ENCODE measurements around the gene SCAMP5.

SCAMP5 gene

GRCh38 chr15:75023872-75024636 lies 28.7 kb downstream of the SCAMP5 start:
- DNase-seq: no peak

- DNase-seq: no peak
Measured at GRCh38 chr15:75025107-75025506, 29.7 kb downstream of the SCAMP5 start.

- DNase-seq: no peak
Measured at GRCh38 chr15:75025548-75026260, 30.3 kb downstream of the SCAMP5 start.

GRCh38 chr15:75027551-75027950 lies 32.2 kb downstream of the SCAMP5 start:
- no peak for DNase-seq

- DNase-seq: no peak
Measured at GRCh38 chr15:75028991-75029377, 33.6 kb downstream of the SCAMP5 start.

- peak; percentile 90 for DNase-seq
Measured at GRCh38 chr15:75029378-75030022, 34.1 kb downstream of the SCAMP5 start.

GRCh38 chr15:75030023-75030413 lies 34.7 kb downstream of the SCAMP5 start:
- DNase-seq: no peak

- DNase-seq: no peak
Measured at GRCh38 chr15:75030424-75030823, 35.1 kb downstream of the SCAMP5 start.

GRCh38 chr15:75031848-75032247 lies 36.5 kb downstream of the SCAMP5 start:
- DNase-seq: no peak

- DNase-seq: no peak
Measured at GRCh38 chr15:75032395-75032794, 37.0 kb downstream of the SCAMP5 start.

GRCh38 chr15:75033809-75034208 lies 38.4 kb downstream of the SCAMP5 start:
- no peak for DNase-seq

- no peak for DNase-seq
Measured at GRCh38 chr15:75034615-75035014, 39.3 kb downstream of the SCAMP5 start.

- DNase-seq: no peak
Measured at GRCh38 chr15:75036212-75036616, 40.9 kb downstream of the SCAMP5 start.

- no peak for DNase-seq
Measured at GRCh38 chr15:75037685-75038084, 42.3 kb downstream of the SCAMP5 start.

GRCh38 chr15:75038231-75038630 lies 42.9 kb downstream of the SCAMP5 start:
- no peak for DNase-seq

- peak; percentile 46 for DNase-seq
Measured at GRCh38 chr15:75042730-75043508, 47.6 kb downstream of the SCAMP5 start.

- DNase-seq: no peak
Measured at GRCh38 chr15:75043509-75044257, 48.3 kb downstream of the SCAMP5 start.

- no peak for DNase-seq
Measured at GRCh38 chr15:75044258-75044878, 49.0 kb downstream of the SCAMP5 start.

GRCh38 chr15:75045332-75046015 lies 50.1 kb downstream of the SCAMP5 start:
- no peak for DNase-seq

- no peak for DNase-seq
Measured at GRCh38 chr15:75048394-75048793, 53.0 kb downstream of the SCAMP5 start.

- DNase-seq: no peak
Measured at GRCh38 chr15:75049392-75049791, 54.0 kb downstream of the SCAMP5 start.
